Activated naive CD8-positive, alpha-beta T cell treated with anti-CD3 and anti-CD28 coated beads, Interleukin-2, amount 50 U/mL, for 16 hours (primary cell): ENCODE measurements around the gene RPL23.
A peak's percentile ranks its signal among the peaks of the same experiment; 100 is the strongest.

Source experiments
- DNase-seq: peaks from one replicate; pipeline ENCODE4 v3.0.0-alpha.2; 2020; ENCODE audit warnings: low read depth, low spot score

RPL23 gene

GRCh38 chr17:38798614-38799500 is 54.7 kb downstream of the RPL23 start:
- peak; percentile 11 for DNase-seq
